Measurements from ENCODE around the gene BLVRB.
"Not testable (repeated sequence)": the region's sequence is repeated elsewhere in the genome, so short reads cannot be mapped to it uniquely, and the experiment has no call there.

The BLVRB gene

DNA sequence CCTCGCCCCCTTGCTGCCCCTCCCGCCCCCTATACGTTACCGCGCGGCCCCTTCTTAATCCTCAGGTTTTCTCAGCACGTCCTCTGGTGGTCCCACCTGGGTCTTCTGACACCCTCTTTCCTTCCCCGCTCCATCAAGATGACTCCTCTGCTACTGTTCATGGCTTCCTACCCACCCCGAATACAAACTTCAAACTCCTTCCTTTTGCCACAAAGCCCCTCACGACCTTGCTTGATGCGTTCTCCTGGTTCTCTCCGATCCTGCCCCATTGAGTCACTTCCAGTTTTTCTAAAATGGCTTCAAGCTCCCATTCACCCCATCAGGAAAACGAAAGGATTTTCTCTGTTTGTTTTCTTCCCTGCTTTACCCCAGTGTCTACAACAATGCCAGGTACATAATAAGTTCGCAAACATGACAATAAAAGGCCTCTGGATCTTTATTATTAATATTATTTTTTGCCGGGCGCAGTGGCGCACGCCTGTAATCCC lies 20.7 kb downstream of the BLVRB start:
- Histone ChIP-seq H3K9me3 (ENCODE audit: insufficient read depth, low read depth, low read length) (no peaks in the 10 kb centered on the region), H3K36me3 (ENCODE audit: insufficient read depth, low read depth, low read length) (peaks cover 24% of the 10 kb centered on the region), H3K27me3 (ENCODE audit: insufficient read depth, low read length) (no peaks in the 10 kb centered on the region), H3K4me3 (ENCODE audit: low read length) (peak overlapping the region; percentile 94; the same call in 1 of the 2 replicates), H3K4me1 (ENCODE audit: insufficient read depth, low read length) (peaks cover 6% of the 10 kb centered on the region; the same call in 1 of the 2 replicates), H3K27ac (ENCODE audit: low read length) (no peak overlapping the region), H3K9ac (ENCODE audit: low read depth, low read length) (peak overlapping the region; percentile 76; the same call in 1 of the 2 replicates)

GRCh38 chr19:40444000-40444824 lies 21.3 kb downstream of the BLVRB start, which contains the start of gene SERTAD3:
SERTAD3 (minus strand) TSS chr19:40444335; CDS start chr19:40442080, 2,255 bp downstream.
- H3K9ac ChIP-seq (ENCODE audit: low read depth, low read length), result peak within 1 kb of the TSS; percentile 97
- no peaks in the 10 kb centered on the region for H3K27me3 ChIP-seq (ENCODE audit: insufficient read depth, low read length)
- H3K4me3 ChIP-seq (ENCODE audit: low read length), result peak within 1 kb of the TSS; percentile 94
- peaks cover 24% of the 10 kb centered on the region for H3K36me3 ChIP-seq (ENCODE audit: insufficient read depth, low read depth, low read length)
- peak within 1 kb of the TSS; percentile 97 for H3K27ac ChIP-seq (ENCODE audit: low read length)
- H3K9me3 ChIP-seq (ENCODE audit: insufficient read depth, low read depth, low read length), result no peaks in the 10 kb centered on the region
- H3K4me1 ChIP-seq (ENCODE audit: insufficient read depth, low read length), result peaks cover 6% of the 10 kb centered on the region; the same call in 1 of the 2 replicates

DNA sequence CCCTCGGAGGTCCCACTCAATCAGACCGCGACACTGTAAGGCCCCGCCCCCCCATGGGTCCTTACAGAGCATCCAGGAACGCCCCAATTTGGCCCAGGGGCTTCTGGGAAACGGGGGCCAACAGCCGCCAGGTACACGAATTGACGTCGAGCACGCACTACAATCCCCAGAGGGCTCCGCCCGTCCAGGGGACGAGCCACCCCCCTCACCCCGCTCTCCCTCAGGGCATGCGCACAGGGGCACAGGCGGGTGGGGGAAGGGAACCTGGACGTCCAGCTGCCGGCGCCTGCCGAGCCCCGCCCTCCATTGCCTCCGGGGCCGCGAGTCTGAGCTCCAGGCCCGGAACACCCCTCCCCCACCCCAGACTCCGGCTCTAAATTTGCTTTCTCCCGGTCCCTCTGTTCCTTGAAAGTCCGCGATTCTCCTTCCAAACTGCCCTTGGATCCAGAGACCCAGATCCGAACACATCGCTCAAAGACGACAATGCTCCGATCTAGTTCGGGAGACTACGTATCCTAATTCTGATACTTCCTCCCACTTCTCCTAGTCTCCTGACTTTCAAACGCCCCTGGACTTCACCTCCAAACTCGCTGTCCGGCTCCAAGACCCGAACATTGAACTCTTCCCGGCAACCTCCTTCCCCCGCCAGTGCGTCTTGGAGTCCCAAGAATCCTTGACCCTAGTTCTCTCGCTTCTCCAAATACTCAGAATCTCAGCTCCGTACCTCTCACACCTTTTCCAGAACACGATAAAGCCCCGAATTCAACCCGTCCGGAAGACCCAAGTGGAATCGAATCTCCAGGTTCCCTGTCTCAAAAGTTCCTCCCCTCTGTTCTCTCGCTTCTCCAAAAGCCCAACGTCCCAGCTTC lies 22.2 kb downstream of the BLVRB start:
- Histone ChIP-seq H3K9me3 (ENCODE audit: insufficient read depth, low read depth, low read length) (no peaks in the 10 kb centered on the region), H3K27ac (ENCODE audit: low read length) (peak overlapping the region; percentile 97), H3K4me3 (ENCODE audit: low read length) (peak overlapping the region; percentile 94), H3K4me1 (ENCODE audit: insufficient read depth, low read length) (peaks cover 6% of the 10 kb centered on the region; the same call in 1 of the 2 replicates), H3K27me3 (ENCODE audit: insufficient read depth, low read length) (no peaks in the 10 kb centered on the region), H3K36me3 (ENCODE audit: insufficient read depth, low read depth, low read length) (peaks cover 24% of the 10 kb centered on the region), H3K9ac (ENCODE audit: low read depth, low read length) (peak overlapping the region; percentile 97)

DNA sequence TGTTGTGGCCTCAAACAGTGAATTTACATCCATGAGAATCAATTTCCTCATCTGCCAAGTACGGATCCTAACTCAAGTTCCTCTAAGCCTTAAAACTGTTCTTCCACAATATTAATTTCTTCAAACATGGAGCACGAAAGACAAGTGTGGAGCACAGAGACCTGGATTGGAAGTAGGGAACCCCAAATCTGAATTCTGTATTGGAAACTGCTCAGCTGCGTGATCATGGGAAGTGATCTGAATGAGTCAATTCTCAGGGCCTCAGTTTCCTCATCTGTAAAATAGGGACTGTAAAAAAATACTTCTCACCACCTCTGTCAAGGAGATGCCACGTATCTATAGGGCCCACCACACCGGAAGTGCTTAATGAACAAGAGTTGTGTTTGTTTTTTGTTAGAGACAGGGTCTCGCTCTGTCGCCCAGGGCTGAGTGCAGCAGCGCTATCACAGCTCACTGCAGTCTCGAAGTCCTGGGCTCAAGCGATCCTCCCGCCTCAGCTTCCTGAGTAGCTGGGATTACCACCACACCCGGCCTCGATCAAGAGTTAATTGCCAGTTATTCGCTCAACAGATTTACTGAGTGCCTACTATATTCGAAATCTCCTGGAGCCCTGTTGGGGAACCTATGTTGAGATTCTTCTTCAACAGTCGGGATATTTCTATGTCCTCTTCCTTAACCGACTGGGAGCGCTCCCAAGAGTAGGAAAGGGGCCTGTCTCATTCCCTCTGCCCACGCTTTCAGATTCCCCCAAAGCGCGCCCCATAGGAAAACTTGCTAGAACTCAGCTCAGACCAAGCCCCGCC lies 23.0 kb downstream of the BLVRB start:
- no peaks in the 10 kb centered on the region for H3K9me3 ChIP-seq (ENCODE audit: insufficient read depth, low read depth, low read length)
- H3K27me3 ChIP-seq (ENCODE audit: insufficient read depth, low read length), result no peaks in the 10 kb centered on the region
- H3K9ac ChIP-seq (ENCODE audit: low read depth, low read length), result peak overlapping the region; percentile 87
- peaks cover 6% of the 10 kb centered on the region; the same call in 1 of the 2 replicates for H3K4me1 ChIP-seq (ENCODE audit: insufficient read depth, low read length)
- peaks cover 24% of the 10 kb centered on the region for H3K36me3 ChIP-seq (ENCODE audit: insufficient read depth, low read depth, low read length)
- peak overlapping the region; percentile 78 for H3K27ac ChIP-seq (ENCODE audit: low read length)
- H3K4me3 ChIP-seq (ENCODE audit: low read length), result peak overlapping the region; percentile 86

GRCh38 chr19:40441719-40442253 lies 23.8 kb downstream of the BLVRB start:
- H3K36me3 ChIP-seq (ENCODE audit: insufficient read depth, low read depth, low read length), result peaks cover 24% of the 10 kb centered on the region
- H3K27ac ChIP-seq (ENCODE audit: low read length), result no peak overlapping the region
- no peaks in the 10 kb centered on the region for H3K9me3 ChIP-seq (ENCODE audit: insufficient read depth, low read depth, low read length)
- H3K27me3 ChIP-seq (ENCODE audit: insufficient read depth, low read length), result no peaks in the 10 kb centered on the region
- H3K4me1 ChIP-seq (ENCODE audit: insufficient read depth, low read length), result peaks cover 6% of the 10 kb centered on the region; the same call in 1 of the 2 replicates
- peak overlapping the region; percentile 86 for H3K4me3 ChIP-seq (ENCODE audit: low read length)
- peak overlapping the region; percentile 87; the same call in 1 of the 2 replicates for H3K9ac ChIP-seq (ENCODE audit: low read depth, low read length)

DNA sequence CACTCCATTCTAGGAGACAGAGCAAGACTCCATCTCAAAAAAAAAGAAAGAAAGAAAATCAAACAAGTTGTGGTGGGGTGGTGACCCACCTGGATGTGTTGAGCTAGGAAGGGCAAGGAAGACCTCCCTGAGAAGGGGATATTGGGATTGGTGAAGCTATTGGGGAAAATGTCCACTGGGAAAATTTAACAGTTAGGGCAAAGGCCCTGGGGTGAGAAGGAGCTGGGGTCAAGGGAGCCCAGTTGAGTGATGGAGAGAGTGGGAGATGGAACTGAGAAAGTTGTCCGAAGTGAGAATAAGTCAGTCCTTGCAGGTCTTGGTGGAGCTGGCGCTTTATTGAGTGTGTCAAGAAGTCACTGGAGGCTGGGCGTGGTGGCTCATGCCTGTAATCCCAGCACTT lies 27.3 kb downstream of the BLVRB start:
- no peaks in the 10 kb centered on the region for H3K9me3 ChIP-seq (ENCODE audit: insufficient read depth, low read depth, low read length)
- no peak overlapping the region for H3K4me3 ChIP-seq (ENCODE audit: low read length)
- no peak overlapping the region for H3K27ac ChIP-seq (ENCODE audit: low read length)
- peaks cover 9% of the 10 kb centered on the region; the same call in 1 of the 2 replicates for H3K4me1 ChIP-seq (ENCODE audit: insufficient read depth, low read length)
- no peak overlapping the region for H3K9ac ChIP-seq (ENCODE audit: low read depth, low read length)
- no peaks in the 10 kb centered on the region for H3K27me3 ChIP-seq (ENCODE audit: insufficient read depth, low read length)
- peaks cover 24% of the 10 kb centered on the region for H3K36me3 ChIP-seq (ENCODE audit: insufficient read depth, low read depth, low read length)

- H3K9me3 ChIP-seq (ENCODE audit: insufficient read depth, low read depth, low read length), result no peaks in the 10 kb centered on the region
- H3K36me3 ChIP-seq (ENCODE audit: insufficient read depth, low read depth, low read length), result no peaks in the 10 kb centered on the region
- H3K9ac ChIP-seq (ENCODE audit: low read depth, low read length), result peak overlapping the region; percentile 87
- peak overlapping the region; percentile 68 for H3K4me3 ChIP-seq (ENCODE audit: low read length)
- peak overlapping the region; percentile 89 for H3K27ac ChIP-seq (ENCODE audit: low read length)
- H3K4me1 ChIP-seq (ENCODE audit: insufficient read depth, low read length), result peaks cover 6% of the 10 kb centered on the region; the same call in 1 of the 2 replicates
- no peaks in the 10 kb centered on the region for H3K27me3 ChIP-seq (ENCODE audit: insufficient read depth, low read length)
Observed at GRCh38 chr19:40433391-40434216, 31.9 kb downstream of the BLVRB start.

DNA sequence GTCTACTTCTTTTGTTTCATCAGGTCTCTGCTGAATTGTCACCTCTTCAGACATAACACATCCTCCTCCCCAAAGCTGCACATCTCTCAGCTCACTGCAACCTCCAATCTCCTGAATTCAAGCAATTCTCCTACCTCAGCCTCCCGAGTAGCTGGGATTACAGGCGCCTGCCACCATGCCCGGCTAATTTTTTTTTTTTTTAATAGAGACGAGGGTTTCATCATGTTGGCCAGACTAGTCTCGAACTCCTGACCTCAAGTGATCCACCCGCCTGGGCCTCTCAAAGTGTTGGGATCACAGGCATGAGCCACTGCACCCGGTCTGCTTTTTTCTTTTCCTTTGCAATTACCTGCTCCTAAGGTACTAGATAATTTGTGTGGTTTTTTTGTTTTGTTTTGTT lies 32.8 kb downstream of the BLVRB start:
- peak overlapping the region; percentile 87; the same call in 1 of the 2 replicates for H3K9ac ChIP-seq (ENCODE audit: low read depth, low read length)
- not testable (repeated sequence) for H3K4me1 ChIP-seq (ENCODE audit: insufficient read depth, low read length); H3K36me3 ChIP-seq (ENCODE audit: insufficient read depth, low read depth, low read length); H3K27me3 ChIP-seq (ENCODE audit: insufficient read depth, low read length); H3K9me3 ChIP-seq (ENCODE audit: insufficient read depth, low read depth, low read length)
- H3K4me3 ChIP-seq (ENCODE audit: low read length), result peak overlapping the region; percentile 68; the same call in 1 of the 2 replicates
- peak overlapping the region; percentile 89 for H3K27ac ChIP-seq (ENCODE audit: low read length)

- Histone ChIP-seq H3K27ac (ENCODE audit: low read length) (no peak overlapping the region), H3K9me3 (ENCODE audit: insufficient read depth, low read depth, low read length) (no peaks in the 10 kb centered on the region), H3K4me3 (ENCODE audit: low read length) (no peak overlapping the region), H3K9ac (ENCODE audit: low read depth, low read length) (no peak overlapping the region), H3K36me3 (ENCODE audit: insufficient read depth, low read depth, low read length) (no peaks in the 10 kb centered on the region), H3K4me1 (ENCODE audit: insufficient read depth, low read length) (peaks cover 6% of the 10 kb centered on the region; the same call in 1 of the 2 replicates), H3K27me3 (ENCODE audit: insufficient read depth, low read length) (no peaks in the 10 kb centered on the region)
Observed at GRCh38 chr19:40431698-40432097, 33.8 kb downstream of the BLVRB start.

DNA sequence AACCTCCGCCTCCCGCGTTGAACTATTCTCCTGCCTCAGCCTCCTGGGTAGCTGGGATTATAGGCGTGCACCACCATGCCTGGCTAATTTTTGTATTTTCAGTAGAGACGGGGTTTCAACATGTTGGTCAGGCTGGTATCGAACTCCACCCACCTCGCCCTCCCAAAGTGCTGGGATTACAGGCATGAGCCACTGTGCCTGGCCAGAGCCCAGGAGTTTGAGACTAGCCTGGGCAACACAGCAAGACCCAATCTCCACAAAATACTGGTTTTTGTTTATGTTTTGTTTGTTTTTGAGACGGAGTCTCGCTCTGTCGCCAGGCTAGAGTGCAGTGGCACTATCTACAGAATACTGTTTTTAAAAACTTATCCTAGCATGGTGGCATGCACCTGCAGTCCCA lies 35.3 kb downstream of the BLVRB start:
- H3K36me3 ChIP-seq (ENCODE audit: insufficient read depth, low read depth, low read length); H3K9me3 ChIP-seq (ENCODE audit: insufficient read depth, low read depth, low read length); H3K27me3 ChIP-seq (ENCODE audit: insufficient read depth, low read length); H3K4me1 ChIP-seq (ENCODE audit: insufficient read depth, low read length); H3K4me3 ChIP-seq (ENCODE audit: low read length); H3K27ac ChIP-seq (ENCODE audit: low read length); H3K9ac ChIP-seq (ENCODE audit: low read depth, low read length): not testable (repeated sequence)
